Loucy (cell line): Measurements from ENCODE around the gene HMGN4.

ENCODE experiments used
- H2AFZ ChIP-seq: fragments of 200-600 bp; sonication (generic); 2 replicates; pipeline ENCODE4 v1.6.0; 2016; ENCODE audit warnings: antibody characterized with exemption, mild to moderate bottlenecking, low read length, moderate library complexity
- H3F3A ChIP-seq: fragments of 200-600 bp; 2 replicates; pipeline ENCODE4 v1.6.0; 2016; ENCODE audit warnings: antibody characterized with exemption, low read depth, mild to moderate bottlenecking
- H3K27me3 ChIP-seq: fragments of 200-600 bp; sonication (generic); 2 replicates; pipeline ENCODE4 v1.6.1; 2014; ENCODE audit warnings: low read length, mild to moderate bottlenecking; ENCODE audit not compliant: insufficient read depth, poor library complexity, severe bottlenecking
- H3K36me3 ChIP-seq: fragments of 200-600 bp; sonication (generic); 2 replicates; pipeline ENCODE4 v1.6.1; 2016; ENCODE audit warnings: low read length; ENCODE audit not compliant: insufficient read depth
- H3K4me1 ChIP-seq: fragments of 200-600 bp; sonication (generic); 2 replicates; pipeline ENCODE4 v1.5.1; 2014; ENCODE audit warnings: low read length, mild to moderate bottlenecking; ENCODE audit not compliant: insufficient read depth, poor library complexity, severe bottlenecking
- H3K4me2 ChIP-seq: fragments of 200-600 bp; sonication (generic); 2 replicates; pipeline ENCODE4 v1.6.0; 2014; ENCODE audit warnings: antibody characterized with exemption, low read length, low read depth, mild to moderate bottlenecking; ENCODE audit not compliant: poor library complexity, severe bottlenecking
- H3K4me3 ChIP-seq: fragments of 200-600 bp; sonication (generic); 2 replicates; pipeline ENCODE4 v1.5.1; 2014; ENCODE audit warnings: low read length, mild to moderate bottlenecking, mixed read lengths; ENCODE audit not compliant: poor library complexity, severe bottlenecking
- H3K79me2 ChIP-seq: fragments of 200-600 bp; sonication (generic); 2 replicates; pipeline ENCODE4 v1.6.1; 2014; ENCODE audit warnings: low read length; ENCODE audit not compliant: insufficient read depth
- H3K9ac ChIP-seq: fragments of 200-600 bp; sonication (generic); 2 replicates; pipeline ENCODE4 v1.6.0; 2014; ENCODE audit warnings: mild to moderate bottlenecking, low read depth, low read length, moderate library complexity; ENCODE audit not compliant: poor library complexity, severe bottlenecking
- H3K9me2 ChIP-seq: fragments of 200-600 bp; sonication (generic); replicated peaks from 2 replicates; pipeline ENCODE4 v1.6.1; 2016; ENCODE audit warnings: low read depth, low read length, mixed read lengths
- H3K9me3 ChIP-seq: fragments of 200-600 bp; sonication (generic); 2 replicates; pipeline ENCODE4 v1.6.1; 2014; ENCODE audit warnings: mild to moderate bottlenecking, antibody characterized with exemption, low read length, low read depth; ENCODE audit not compliant: insufficient read depth
- H4K20me1 ChIP-seq: fragments of 200-600 bp; sonication (generic); 2 replicates; pipeline ENCODE4 v1.6.0; 2014; ENCODE audit warnings: antibody characterized with exemption, low read length, mild to moderate bottlenecking; ENCODE audit not compliant: insufficient read depth, poor library complexity, severe bottlenecking
- CTCF ChIP-seq: fragments of 200-600 bp; sonication (generic); conservative IDR thresholded peaks from 2 replicates; pipeline ENCODE4 v1.5.1; 2014; ENCODE audit warnings: mild to moderate bottlenecking, antibody characterized with exemption, low read length
- EZH2phosphoT487 ChIP-seq: fragments of 200-600 bp; IDR thresholded peaks from 2 replicates; pipeline ENCODE4 v1.6.1; 2018; ENCODE audit warnings: antibody characterized with exemption, mild to moderate bottlenecking, moderate library complexity, borderline replicate concordance

Gene HMGN4

GRCh38 chr6:26541579-26541978 is 3.4 kb downstream of the HMGN4 start:
- H3K4me3 ChIP-seq: peak overlapping the region; percentile 53
- H4K20me1 ChIP-seq: peaks cover 23% of the 10 kb centered on the region
- H3K9ac ChIP-seq: peak overlapping the region; percentile 25
- H3K4me1 ChIP-seq: peaks cover 35% of the 10 kb centered on the region
- H3F3A ChIP-seq: peaks cover 10% of the 10 kb centered on the region
- H3K79me2 ChIP-seq: peaks cover 65% of the 10 kb centered on the region
- no peaks in the 10 kb centered on the region for H3K9me2 ChIP-seq
- no peaks in the 10 kb centered on the region for H3K27me3 ChIP-seq
- no peak for TF ChIP-seq CTCF
- TF ChIP-seq EZH2phosphoT487: no peak
- no peaks in the 10 kb centered on the region for H3K9me3 ChIP-seq
- H2AFZ ChIP-seq: no peak overlapping the region
- peaks cover 13% of the 10 kb centered on the region; the same call in 1 of the 2 replicates for H3K36me3 ChIP-seq
- peak overlapping the region; percentile 86 for H3K4me2 ChIP-seq

GRCh38 chr6:26543953-26544352 is 5.8 kb downstream of the HMGN4 start:
- Histone ChIP-seq H3K36me3 (peaks cover 13% of the 10 kb centered on the region; the same call in 1 of the 2 replicates), H3K4me3 (no peak overlapping the region), H3K27me3 (no peaks in the 10 kb centered on the region), H3K9me3 (no peaks in the 10 kb centered on the region), H4K20me1 (peaks cover 23% of the 10 kb centered on the region), H3F3A (no peaks in the 10 kb centered on the region), H3K9ac (no peak overlapping the region), H3K4me1 (peaks cover 31% of the 10 kb centered on the region), H3K79me2 (peaks cover 58% of the 10 kb centered on the region), H3K9me2 (no peaks in the 10 kb centered on the region), H2AFZ (no peak overlapping the region), H3K4me2 (no peak overlapping the region)
- TF ChIP-seq EZH2phosphoT487: no peak
- peak; percentile 60 for TF ChIP-seq CTCF

DNA sequence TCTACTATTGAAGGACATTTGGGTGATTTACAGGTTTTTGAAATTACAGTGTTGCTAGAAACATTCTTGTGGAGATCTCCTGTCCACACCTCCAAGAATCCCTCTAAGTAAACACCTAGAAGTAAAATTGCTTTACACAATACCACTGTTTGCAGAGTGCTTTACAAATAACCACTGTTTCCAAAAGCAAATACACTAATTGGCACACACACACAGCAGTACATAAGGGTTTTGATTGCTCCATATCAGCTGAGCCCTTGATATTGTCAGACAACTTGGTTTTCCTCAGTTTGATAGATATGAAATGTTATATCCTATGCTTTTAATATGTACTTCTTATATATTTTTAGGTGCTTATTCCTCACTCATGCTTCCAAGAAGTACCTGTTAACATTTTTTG is 6.3 kb downstream of the HMGN4 start:
- Histone ChIP-seq H3K36me3 (peaks cover 13% of the 10 kb centered on the region; the same call in 1 of the 2 replicates), H3K27me3 (no peaks in the 10 kb centered on the region), H3K9me3 (no peaks in the 10 kb centered on the region), H3K4me1 (peaks cover 31% of the 10 kb centered on the region), H3K9ac (no peak overlapping the region), H3F3A (no peaks in the 10 kb centered on the region), H2AFZ (no peak overlapping the region), H4K20me1 (peaks cover 19% of the 10 kb centered on the region), H3K9me2 (no peaks in the 10 kb centered on the region), H3K79me2 (peaks cover 52% of the 10 kb centered on the region), H3K4me3 (no peak overlapping the region), H3K4me2 (no peak overlapping the region)
- no peak for TF ChIP-seq EZH2phosphoT487
- TF ChIP-seq CTCF: no peak
